Hematopoietic multipotent progenitor cell treated with erythropoietin and hydrocortisone succinate and interleukin-3 and kit ligand, for 17 days (in vitro differentiated cells): ENCODE data around the gene PCDHA13.
"Not testable (repeated sequence)": the region's sequence is repeated elsewhere in the genome, so short reads cannot be mapped to it uniquely, and the experiment has no call there.

Source experiments
- DNase-seq: peaks from one replicate; pipeline ENCODE4 v3.0.0-alpha.2; 2015; ENCODE audit warnings: low spot score

The PCDHA13 gene

GRCh38 chr5:140868721-140869554, 13.0 kb upstream of the PCDHA13 start, which contains the start of gene PCDHA11:
PCDHA11 (plus strand) TSS chr5:140868957; CDS start chr5:140869104, 147 bp downstream.
- DNase-seq, result no peak

DNA sequence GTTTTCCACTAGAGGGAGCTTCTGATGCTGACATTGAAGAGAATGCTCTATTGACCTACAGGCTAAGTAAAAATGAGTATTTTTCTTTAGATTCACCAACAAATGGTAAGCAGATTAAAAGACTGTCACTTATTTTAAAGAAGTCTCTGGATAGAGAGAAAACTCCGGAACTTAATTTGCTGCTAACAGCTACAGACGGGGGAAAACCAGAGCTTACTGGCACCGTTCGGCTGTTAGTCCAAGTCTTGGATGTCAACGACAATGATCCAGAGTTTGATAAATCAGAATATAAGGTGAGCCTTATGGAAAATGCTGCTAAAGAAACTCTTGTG, 12.4 kb upstream of the PCDHA13 start:
- DNase-seq, result no peak

DNA sequence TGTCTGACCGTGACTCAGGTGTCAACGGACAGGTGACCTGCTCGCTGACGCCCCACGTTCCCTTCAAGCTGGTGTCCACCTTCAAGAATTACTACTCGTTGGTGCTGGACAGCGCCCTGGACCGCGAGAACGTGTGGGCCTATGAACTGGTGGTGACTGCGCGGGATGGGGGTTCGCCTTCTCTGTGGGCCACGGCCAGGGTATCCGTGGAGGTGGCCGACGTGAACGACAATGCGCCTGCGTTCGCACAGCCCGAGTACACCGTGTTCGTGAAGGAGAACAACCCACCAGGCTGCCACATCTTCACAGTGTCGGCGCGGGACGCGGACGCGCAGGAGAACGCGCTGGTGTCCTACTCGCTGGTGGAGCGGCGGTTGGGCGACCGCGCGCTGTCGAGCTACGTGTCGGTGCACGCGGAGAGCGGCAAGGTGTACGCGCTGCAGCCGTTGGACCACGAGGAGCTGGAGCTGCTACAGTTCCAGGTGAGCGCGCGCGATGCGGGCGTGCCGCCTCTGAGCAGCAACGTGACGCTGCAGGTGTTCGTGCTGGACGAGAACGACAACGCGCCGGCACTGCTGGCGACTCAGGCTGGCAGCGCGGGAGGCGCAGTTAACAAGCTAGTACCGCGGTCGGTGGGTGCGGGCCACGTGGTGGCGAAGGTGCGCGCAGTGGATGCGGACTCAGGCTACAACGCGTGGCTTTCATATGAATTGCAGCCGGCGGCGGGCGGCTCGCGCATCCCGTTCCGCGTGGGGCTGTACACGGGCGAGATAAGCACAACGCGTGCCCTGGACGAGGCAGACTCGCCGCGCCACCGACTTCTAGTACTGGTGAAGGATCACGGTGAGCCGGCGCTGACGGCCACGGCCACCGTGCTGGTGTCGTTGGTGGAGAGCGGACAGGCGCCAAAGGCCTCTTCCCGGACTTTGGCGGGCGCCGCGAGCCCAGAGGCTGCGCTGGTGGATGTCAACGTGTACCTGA, 11.4 kb upstream of the PCDHA13 start:
- no peak for DNase-seq

DNA sequence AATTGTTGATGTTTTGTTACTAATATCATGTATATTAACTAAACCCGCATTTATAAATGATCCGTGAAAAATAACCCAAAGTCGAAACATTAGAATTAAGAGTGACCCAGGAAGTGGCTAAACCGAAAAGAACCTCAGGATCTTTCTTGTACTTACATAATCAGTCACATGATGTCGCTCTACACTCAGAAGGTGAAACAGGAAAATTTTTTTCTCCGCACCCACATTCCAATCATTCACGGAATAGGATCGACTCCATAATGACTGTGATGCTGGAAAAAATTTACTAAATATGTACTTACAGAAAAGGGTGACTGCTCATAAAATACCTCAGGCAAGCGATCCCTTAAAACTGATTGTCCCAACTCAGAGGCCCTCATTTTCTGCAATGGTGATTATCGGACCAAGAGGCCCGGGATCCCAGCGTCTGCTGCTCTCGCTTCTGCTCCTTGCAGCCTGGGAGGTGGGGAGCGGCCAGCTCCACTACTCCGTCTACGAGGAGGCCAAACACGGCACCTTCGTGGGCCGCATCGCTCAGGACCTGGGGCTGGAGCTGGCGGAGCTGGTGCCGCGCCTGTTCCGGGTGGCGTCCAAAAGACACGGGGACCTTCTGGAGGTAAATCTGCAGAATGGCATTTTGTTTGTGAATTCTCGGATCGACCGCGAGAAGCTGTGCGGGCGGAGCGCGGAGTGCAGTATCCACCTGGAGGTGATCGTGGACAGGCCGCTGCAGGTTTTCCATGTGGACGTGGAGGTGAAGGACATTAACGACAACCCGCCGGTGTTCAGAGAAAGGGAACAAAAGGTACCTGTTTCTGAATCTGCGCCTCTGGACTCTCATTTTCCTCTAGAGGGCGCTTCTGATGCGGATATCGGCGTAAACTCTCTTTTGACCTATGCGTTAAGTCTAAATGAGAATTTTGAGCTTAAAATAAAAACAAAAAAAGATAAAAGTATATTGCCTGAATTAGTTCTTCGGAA, 6.5 kb upstream of the PCDHA13 start, which contains the start of gene PCDHA12:
PCDHA12 (plus strand) TSS at position 224 of the 981 bp plus-strand sequence; CDS start at position 389, 165 bp downstream.
- no peak for DNase-seq

DNA sequence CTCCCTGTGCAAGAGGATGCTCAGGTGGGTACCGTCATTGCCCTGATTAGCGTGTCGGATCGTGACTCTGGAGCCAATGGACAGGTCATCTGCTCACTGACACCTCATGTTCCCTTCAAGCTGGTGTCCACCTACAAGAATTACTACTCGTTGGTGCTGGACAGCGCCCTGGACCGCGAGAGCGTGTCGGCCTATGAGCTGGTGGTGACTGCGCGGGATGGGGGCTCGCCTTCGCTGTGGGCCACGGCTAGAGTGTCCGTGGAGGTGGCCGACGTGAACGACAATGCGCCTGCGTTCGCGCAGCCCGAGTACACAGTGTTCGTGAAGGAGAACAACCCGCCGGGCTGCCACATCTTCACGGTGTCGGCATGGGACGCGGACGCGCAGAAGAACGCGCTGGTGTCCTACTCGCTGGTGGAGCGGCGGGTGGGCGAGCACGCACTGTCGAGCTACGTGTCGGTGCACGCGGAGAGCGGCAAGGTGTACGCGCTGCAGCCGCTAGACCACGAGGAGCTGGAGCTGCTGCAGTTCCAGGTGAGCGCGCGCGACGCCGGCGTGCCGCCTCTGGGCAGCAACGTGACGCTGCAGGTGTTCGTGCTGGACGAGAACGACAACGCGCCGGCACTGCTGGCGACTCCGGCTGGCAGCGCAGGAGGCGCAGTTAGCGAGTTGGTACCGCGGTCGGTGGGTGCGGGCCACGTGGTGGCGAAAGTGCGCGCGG, 5.2 kb upstream of the PCDHA13 start:
- not testable (repeated sequence) for DNase-seq

GRCh38 chr5:140877262-140877581, 4.7 kb upstream of the PCDHA13 start:
- no peak for DNase-seq

DNA sequence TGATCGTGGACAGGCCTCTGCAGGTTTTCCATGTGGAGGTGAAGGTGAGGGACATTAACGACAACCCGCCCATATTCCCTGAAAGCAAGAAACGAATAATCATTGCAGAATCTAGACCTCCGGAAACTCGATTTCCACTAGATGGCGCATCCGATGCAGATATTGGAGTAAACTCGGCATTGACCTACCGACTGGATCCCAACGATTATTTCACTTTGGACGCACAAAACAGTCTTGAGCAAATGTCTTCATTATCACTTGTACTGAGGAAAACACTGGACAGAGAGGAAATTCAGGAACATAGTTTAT, 621 bp downstream of the PCDHA13 start:
- no peak for DNase-seq

DNA sequence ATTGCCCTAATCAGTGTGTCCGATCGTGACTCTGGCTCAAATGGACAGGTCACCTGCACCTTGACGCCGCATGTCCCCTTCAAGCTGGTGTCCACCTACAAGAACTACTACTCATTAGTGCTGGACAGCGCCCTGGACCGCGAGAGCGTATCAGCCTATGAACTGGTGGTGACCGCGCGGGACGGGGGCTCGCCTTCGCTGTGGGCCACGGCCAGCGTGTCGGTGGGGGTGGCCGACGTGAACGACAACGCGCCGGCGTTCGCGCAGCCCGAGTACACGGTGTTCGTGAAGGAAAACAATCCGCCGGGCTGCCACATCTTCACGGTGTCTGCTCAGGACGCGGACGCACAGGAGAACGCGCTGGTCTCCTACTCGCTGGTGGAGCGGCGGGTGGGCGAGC, 1.4 kb downstream of the PCDHA13 start:
- no peak for DNase-seq

- no peak for DNase-seq
Observed at GRCh38 chr5:140883927-140884697, 2.2 kb downstream of the PCDHA13 start.

DNA sequence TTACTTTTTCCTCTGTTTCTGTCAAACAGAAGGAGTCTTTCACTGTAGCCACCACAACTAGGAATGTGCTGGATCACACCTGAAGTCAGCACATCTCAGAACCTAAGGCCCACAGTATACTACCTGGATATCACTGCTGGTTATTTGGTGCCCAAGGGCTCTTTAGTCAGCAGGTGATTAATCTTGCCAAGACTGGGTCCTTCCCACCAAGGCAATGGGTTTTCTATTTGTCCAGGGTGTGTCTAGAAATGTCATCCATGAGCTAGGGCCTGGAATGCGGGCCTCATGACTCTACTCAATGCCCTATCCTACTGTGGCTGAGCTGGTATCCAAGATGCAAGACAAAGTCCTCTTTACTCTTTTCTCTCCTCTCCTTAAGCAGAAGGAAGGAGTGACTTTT, 34.4 kb downstream of the PCDHA13 start:
- no peak for DNase-seq

GRCh38 chr5:140923601-140924000, 41.7 kb downstream of the PCDHA13 start:
- no peak for DNase-seq

DNA sequence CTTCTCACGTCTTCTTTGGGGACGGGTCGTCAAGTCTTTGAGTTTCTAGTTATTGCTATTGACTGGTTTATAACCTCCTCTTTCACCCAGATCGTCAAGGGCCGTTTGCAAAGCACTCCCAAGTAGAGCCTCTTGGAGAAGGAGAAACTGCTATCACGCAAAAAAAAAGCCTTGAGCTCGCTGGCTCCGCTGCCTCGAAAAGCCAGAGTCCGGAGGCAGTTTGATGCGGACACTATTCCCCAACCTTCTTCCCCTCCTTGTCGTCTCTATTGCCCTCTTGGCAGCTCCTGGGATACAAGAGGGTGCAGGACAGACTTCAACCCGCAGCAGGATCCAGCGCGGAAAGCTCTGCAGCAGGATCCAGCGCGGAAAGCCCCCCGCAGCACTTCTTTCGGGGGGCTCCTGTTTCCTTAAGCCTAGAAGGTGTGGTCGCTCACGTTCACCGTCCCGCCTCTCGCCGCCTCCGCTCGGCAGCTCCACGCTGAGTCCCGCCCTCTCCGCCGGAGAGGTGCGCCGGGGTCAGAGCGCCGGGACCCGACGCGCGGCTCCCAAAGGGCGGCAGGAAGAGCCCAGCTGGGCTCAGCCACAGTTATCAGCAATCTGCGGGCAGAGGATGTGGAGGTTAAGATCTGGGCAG, 44.0 kb downstream of the PCDHA13 start, which contains the start of gene PCDHAC1:
PCDHAC1 (plus strand) TSS at position 494 of the 637 bp plus-strand sequence. CDS start 594 bp downstream, outside the sequence.
- no peak for DNase-seq

GRCh38 chr5:140926443-140927227, 44.7 kb downstream of the PCDHA13 start:
- DNase-seq, result no peak

- no peak for DNase-seq
Observed at GRCh38 chr5:140927228-140927573, 45.3 kb downstream of the PCDHA13 start.
